Measurements from ENCODE around the gene ZNF174.
A peak's percentile ranks its signal among the peaks of the same experiment; 100 is the strongest.

The ZNF174 gene

GRCh38 chr16:3400779-3401688, at the start of gene ZNF174, which contains the start of gene ZSCAN32:
TSS of gene ZNF174 (plus strand) at chr16:3401215. CDS start at chr16:3402005, 790 bp downstream.
TSS of gene ZSCAN32 (minus strand) at chr16:3401004. CDS start at chr16:3397557, 3,447 bp downstream.
- DNase-seq, result peak; percentile 96

GRCh38 chr16:3355589-3355988, 45.4 kb upstream of the ZNF174 start, which contains the start of gene OR2C1:
TSS of gene OR2C1 (plus strand) at chr16:3355889. CDS start at chr16:3355941, 52 bp downstream.
- no peak for DNase-seq

GRCh38 chr16:3356118-3356517, 44.9 kb upstream of the ZNF174 start:
- no peak for DNase-seq

- no peak for DNase-seq
Observed at GRCh38 chr16:3358871-3359270, 42.1 kb upstream of the ZNF174 start.

DNA sequence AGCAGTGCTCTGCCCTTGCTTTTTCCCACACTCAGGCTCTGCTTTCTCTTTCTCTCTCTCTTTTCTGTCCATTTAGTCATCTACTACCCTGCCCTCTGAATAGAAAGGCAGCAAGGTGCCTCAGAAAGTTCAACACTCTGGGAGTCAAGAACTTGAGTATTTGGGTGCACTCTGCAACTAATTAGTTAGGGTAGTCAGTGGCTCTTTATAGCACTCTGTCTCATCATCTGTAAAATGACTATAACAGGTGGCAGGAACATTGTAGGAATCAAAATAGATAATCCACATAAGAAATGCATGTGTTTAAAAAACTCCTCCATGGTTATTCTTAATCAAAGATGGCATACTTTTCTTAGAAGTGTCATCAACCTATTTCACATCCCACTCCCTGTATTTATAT, 38.1 kb upstream of the ZNF174 start:
- no peak for DNase-seq

DNA sequence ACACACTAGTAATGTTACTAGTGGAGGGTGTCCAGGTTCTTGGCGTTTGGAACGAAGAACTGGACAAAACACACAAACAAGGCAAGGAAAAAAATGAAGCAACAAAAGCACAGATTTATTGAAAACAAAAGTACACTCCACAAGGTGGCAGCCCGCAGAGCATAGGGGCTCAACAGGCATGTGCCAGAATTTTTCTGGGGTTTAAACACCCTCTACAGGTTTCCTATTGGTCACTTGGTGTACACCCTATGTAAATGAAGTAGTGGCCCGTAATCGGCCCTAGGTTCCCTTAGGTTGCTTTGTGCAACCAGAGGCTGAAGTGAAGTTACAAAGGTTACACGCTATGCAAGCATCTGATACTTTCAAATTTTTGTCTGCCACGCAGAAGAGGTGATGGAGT, 37.2 kb upstream of the ZNF174 start:
- DNase-seq, result no peak

DNA sequence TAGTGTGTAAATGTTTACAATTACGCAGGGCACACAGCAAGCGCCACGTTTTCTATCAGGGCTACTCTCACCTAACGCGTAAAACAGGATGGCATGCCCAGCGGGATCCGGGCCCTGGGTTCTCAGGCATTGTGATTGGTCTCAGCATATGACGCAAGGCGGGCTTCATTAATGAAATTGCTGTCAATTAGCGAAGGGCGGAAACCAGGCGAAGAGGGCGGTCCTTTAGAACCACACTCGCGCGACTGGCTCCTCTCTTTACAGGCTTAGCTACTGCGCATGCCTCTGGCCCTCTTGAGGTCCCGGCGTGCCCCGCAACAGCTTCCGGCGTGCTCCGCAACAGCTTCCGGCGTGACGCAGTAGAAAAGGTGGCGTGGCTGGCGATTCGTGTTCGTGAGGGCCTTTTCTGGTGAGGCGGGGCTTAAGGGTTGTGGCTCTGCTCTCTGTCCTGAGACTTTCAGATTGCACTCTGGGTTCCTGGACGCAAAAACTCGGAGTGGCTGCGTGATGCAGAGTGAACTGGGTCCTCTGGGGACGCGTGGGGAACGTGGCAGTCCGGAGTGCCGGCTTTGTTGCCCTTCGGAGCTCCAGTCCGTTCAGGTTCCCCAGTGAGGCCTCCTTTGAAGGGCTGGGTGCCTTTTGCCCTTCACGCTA, 36.1 kb upstream of the ZNF174 start:
- no peak for DNase-seq

DNA sequence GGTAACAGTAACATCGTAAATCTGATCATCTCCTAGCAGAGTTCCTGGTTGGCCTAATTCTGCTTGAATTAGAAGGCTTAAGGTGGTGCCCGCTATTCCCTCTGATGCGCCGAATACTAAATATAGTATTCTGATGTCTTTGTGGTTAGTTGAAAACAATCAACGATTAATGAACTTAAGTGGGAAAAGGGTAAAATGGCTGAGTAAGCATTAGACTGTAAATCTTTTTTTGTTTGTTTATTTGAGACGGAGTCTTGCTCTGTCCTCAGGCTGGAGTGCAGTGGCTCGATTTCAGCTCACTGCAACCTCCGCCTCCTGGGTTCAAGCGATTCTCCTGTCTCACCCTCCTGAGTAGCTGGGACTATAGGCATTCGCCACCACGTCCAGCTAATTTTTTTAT, 31.9 kb upstream of the ZNF174 start:
- no peak for DNase-seq

- DNase-seq, result no peak
Observed at GRCh38 chr16:3375680-3376079, 25.3 kb upstream of the ZNF174 start.

GRCh38 chr16:3377917-3378316, 23.1 kb upstream of the ZNF174 start:
- DNase-seq, result no peak

- DNase-seq, result no peak
Observed at GRCh38 chr16:3383045-3383448, 18.0 kb upstream of the ZNF174 start.

DNA sequence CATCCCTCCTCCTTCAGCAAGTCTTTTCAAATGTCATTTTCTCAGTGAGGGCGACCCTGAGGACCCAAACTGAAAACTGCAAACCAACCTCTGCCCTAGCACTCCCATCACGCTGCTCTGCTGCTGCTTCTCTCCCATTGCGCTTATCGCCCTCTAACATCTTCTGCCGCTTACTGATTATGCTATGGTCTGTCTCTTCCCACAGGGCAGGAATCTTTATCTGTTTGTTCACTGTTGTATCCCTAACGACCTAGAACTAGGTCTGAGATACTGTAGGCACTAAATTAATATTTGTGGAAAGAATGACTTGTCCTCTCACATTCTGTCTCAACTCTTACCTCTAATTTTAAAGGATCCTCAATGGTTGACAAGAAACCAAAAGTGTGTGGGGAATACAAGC, 12.7 kb upstream of the ZNF174 start:
- DNase-seq, result no peak

GRCh38 chr16:3389663-3390338, 11.2 kb upstream of the ZNF174 start:
- DNase-seq, result no peak

GRCh38 chr16:3400446-3400778, 603 bp upstream of the ZNF174 start:
- DNase-seq, result no peak

DNA sequence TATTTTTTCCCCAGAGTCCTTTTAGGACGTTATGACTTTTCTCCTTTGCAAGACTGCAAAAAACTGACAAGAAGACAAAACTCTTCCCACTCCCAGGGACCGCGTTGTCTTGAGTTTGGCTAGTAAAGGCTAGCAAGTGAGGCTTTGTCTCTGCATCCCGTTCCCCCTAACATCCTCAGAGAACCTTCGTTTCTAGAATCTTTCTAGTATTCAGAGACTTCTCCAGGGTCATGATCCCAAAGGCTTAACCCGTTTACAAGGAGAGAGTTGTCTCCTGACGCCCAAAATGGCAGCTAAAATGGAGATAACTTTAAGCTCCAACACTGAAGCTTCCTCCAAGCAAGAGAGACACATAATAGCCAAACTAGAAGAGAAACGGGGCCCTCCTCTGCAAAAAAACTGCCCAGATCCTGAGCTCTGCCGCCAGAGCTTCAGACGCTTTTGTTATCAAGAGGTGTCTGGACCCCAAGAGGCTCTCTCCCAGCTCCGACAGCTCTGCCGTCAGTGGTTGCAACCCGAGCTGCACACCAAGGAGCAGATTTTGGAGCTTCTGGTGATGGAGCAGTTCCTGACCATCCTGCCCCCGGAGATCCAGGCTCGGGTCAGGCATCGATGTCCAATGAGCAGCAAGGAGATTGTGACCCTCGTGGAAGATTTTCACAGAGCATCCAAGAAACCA, 843 bp downstream of the ZNF174 start:
- peak; percentile 45 for DNase-seq

GRCh38 chr16:3408561-3409197, 7.7 kb downstream of the ZNF174 start:
- DNase-seq, result no peak

GRCh38 chr16:3413730-3414379, 12.8 kb downstream of the ZNF174 start:
- no peak for DNase-seq

DNA sequence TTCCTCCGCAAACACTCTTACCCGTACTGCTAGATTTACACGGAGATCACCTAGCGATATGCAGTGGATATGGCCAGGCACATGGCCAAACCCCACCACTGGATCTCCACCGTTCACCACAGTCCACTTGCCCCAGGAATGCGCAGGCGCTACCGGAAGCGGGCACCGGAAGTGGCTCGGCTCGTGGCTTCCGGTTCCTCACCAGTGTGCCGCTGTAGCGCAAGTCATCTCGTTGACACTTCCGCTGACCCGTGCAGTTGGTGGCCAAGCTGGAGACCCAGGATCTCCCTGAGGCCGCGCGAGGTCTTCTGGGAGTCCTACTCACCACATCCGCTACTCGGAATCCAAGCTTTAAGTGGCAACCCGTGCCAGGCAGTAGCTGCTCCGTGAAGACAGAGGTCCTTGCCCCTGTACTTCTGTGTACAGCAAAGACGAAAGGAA, 30.8 kb downstream of the ZNF174 start:
- no peak for DNase-seq

- DNase-seq, result no peak
Observed at GRCh38 chr16:3434373-3434772, 33.4 kb downstream of the ZNF174 start.

DNA sequence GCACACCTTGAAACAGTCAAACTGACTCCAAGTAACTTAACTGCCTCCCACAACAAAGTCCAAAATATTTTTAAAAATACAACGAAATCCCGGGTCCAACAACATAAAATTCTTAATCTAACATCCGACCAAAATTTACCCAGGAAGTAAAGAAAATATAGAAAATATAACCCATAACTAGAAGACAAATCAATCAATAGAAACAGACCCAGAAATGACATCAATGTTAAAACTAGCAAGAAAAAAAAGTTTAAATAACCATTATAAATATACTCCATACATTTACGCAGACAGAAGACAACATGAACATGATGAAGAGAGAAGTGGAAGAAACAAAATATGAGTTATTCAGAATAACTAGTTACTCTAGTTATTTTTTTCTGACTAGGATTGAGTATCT, 38.6 kb downstream of the ZNF174 start:
- no peak for DNase-seq

GRCh38 chr16:3443108-3444031, 42.4 kb downstream of the ZNF174 start, which contains the start of the genes NAA60 and ZNF597:
TSS of gene NAA60 (plus strand) at chr16:3443680. CDS start at chr16:3476228, 32,548 bp downstream.
TSS of gene ZNF597 (minus strand) at chr16:3443504. CDS start at chr16:3443153, 351 bp downstream.
- DNase-seq, result peak; percentile 82

Measured in DMS79 treated with DMSO at 0.1 percent for 48 hours (cell line).